Embryonic facial prominence (tissue), 1 donor: ENCODE results near the gene DALRD3.

Experiments
- DNase-seq: peaks from one replicate; pipeline ENCODE4 v3.0.0-alpha.2; 2016; ENCODE audit errors: extremely low spot score

DALRD3 gene

DNA sequence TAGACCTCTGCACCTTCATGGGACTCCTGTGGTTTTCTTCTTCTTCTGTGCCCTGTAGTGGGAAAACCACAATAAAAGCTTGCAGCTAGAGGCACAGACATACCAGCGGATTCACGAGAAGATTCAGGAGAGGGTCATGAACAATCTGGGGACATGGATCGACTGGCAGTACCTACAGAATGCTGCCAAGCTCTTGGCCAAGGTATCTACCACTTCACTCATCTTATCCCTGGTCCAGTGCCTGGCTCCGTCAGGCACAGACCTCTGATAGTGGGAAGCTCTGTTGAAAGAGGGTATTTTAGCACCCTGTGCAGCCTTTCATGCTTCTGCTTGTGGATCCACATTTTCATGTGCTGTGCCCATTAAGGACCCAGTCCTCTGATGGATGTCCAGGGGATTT lies 38.1 kb downstream of the DALRD3 start:
- DNase-seq: no peak

DNA sequence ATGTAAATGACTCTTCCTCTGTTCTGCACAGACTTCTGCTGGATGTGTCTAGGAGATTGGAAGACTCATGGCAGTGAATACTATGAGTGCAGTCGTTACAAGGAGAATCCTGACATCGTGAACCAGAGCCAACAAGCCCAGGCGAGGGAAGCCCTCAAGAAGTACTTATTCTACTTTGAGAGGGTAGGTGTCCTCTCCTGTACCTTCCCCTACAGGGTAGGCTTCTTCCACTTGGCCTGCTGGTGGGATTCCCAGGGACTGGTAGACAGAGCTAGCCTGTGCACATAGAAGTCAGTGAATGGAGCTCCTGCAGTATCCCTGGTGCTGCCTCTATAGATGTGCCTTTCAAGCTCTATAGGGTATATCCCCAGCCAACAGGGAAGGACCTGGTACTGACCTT lies 38.9 kb downstream of the DALRD3 start:
- DNase-seq: no peak

DNA sequence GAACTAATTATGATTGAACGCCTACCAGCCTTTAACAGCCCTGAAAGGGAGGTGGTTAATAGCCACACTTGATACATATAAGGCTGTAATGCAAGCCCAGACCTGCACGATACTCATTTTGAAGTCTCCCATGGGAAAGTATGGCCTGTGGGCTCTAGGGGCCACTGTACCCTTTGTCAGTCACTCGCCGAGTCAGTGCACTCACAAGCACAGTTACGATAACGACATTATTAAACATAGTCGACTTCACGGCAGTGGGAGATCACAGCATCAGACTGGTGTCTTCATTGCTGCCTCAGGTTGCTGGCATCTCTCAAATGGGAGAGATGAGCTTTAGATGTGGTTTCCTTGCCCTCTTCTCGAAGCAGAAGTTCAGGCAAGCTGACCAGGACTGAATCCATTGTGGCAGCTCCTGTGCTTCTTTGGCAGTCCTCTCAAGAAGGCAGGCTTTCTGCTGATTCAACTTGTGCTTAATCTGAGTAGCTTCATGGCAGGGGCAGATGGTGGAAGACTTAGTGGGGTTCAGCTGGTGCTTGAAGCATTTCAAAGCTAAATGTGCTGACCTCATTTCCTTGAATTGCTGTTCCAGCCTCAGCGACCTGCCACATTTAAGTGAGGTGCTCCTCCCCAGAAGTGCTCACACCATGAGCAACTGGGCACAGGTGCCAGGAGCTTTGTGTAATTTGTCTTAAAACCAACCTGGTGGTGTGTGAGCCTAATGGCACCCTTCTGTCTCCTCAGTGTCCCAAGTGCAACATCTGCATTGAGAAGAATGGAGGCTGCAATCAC lies 44.1 kb downstream of the DALRD3 start:
- DNase-seq: no peak

DNA sequence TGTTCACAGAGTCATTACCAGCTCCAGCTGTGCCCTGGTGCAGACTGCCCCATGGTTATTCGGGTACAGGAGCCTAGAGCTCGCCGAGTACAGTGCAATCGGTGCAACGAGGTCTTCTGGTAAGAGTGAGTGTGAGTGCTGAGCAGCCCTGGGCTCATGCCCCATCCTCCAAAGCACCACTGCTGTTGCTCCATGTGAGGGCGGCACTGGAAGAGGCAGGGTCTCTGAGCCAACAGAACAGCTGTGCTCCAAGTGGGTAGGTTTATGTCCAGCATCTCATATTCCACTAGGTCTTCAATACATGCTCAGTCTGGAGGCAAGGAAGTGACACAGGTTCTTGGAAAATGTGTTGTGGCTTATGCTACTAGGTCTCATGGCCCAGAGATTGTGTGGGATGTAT lies 47.8 kb downstream of the DALRD3 start:
- DNase-seq: no peak

DNA sequence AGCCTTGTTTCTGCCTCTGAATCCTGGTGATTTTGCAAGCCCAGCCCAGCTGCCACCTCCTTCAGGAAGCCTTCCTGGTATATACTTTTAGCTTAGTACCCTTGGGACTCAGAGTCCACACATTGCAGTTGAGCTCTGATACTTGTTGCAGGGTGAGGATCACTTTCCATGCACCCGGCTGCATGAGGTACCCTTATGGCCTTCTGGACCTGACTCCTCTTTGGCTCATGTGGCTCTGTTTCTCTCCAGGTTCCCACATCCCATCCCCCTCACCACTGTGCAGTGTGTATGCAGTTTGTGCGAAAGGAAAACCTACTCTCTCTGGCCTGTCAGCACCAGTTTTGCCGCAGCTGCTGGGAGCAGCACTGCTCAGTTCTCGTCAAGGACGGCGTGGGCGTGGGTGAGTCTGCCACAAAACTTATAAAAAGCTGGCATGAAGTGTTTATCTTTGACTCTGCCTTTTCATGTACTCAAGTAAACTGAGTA lies 51.5 kb downstream of the DALRD3 start:
- no peak for DNase-seq

DNA sequence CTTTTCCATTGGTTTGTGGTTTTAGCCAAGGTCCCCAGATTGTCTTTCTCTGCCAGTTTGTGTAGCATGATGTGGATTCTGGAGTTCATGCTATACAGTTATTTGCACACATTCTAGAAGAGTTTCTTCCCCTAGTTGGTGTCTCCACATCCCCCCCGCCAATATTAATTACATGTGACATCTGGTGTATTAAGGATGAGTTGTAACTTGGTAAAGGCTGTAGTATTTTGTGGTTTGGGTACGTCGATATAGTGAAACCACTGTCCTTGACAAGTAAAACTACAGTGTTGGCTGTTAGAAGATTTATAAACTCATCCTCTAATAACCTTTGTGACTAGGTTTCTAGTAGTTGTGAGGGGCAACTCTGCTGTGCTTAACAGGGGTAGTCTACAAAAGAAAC lies 52.0 kb downstream of the DALRD3 start:
- DNase-seq: no peak
